Activated CD8-positive, alpha-beta memory T cell treated with anti-CD3 and anti-CD28 coated beads for 48 hours (primary cell): Measurements from ENCODE around the gene KRI1.

Experiments
- DNase-seq, 3 experiments: peaks; one replicate each; pipeline ENCODE4 v3.0.0-alpha.2; 2020; ENCODE audit warnings: low read depth in 2 of 3, low spot score in 2 of 3

Gene KRI1

DNA sequence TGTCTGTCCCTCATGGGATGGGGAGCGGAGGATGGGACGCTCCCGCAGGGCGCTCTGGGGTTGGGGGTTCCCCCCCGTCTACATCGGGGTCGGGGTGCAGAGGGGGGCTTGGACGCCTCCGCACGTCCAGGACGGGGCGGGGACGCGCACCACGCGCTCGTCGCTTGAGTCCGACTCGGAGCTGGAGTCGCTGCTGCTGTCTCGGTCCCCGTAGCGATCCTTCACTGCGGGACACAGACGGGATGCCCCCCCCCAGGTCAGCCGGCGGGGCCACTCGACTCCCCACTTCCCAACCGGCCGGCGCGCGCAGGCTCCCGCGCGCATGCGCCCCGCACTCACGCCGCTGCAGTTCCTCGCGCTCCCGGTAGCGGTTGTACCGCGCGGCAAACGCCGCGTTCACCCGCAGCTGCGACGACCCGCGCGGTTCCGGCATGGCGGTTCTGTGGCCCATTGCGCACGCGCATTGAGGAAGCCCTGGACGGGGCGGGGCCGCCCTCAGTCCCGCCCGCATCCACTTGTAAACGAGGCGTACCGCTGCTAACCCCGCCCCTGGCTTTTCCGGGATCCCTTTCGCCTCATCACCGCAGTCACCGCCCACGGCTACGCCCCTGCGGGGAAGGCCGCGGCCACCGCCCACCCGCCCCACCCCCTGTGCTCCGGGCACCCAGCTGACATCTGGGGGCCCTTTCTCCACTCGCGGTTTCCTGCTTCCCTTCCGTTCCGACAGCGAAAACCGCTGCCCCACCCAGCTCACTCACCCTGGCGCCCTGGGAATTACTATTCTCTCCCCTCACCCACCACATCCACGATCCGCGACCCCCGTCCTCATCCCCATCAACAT is at the start of gene KRI1:
TSS of gene KRI1 (minus strand) at position 444 of the 841 bp plus-strand sequence. CDS start at position 433, 11 bp downstream.
- peak; percentile 96 to 99 (median 98) for DNase-seq

DNA sequence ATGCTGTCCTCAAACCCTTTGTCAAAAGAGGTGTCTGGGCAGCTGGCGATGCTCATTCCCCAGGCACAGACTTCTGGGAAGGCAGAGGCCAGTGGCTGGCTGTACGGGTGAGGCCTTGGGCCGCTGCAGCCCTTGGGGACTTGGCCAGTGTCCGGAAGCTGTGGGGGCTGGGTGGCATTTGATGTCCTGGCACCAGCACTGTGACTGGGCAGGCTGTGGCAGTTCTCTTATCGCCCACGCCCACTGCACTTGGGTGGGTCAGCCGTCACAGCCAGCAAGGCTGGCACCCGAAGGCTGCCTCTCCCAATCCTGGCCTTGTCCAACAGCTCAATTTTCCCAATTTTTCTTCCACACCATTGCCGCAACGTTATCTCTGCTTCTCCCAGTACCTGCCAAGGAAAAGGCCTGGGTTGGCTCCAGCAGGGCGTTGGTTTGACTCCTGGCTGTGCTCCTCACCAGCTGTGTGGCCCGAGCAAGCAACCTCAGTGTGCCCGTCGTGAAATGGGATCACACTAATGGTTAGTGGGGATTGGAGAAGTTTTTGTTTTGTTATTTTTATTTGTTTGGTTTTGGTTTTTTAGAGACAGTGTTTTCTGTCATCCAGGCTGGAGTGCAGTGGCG is 46.8 kb upstream of the KRI1 start:
- no peak for DNase-seq

DNA sequence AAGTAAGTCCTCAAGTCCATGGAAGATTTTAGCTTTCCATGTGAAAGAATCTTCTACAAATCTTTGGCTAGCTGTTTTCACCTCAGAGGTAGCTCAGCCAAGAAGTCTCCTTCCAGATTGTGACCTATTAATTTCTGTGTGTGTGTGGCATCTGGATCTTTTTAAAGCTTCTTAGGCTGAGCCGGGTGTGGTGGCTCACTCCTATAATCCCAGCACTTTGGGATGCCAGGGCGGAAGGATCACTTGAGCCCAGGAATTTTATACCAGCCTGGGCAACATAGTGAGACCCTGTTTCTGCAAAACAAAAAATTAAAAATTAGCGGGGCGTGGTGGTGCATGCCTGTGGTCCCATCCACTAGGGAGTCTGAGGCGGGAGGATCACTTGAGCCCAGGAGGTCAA is 46.1 kb upstream of the KRI1 start:
- DNase-seq, result no peak

DNA sequence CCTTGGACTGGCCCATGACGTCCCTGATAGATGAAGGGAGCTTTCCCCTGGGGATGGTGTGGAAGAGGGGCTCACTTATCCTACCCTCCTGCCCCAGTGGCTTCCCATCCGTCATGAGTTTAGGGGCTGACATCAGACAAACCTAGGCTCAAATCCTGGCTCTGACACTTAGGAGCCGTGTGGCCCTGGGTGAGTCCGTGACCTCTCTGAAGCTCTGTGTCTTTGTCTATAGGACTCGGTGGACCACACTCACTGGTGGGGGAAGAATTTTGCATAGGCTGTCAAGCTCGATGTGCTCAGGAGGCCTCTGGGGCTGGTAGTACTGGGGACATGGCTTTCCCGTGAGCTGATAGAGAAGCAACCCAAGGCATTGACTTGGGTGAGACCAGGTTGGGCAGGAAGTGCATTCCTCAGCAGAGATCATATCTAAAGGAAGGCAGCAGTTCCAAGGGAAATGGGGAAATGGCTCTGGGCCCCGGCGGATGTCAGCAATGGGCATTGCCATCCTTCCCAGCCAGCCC is 38.7 kb upstream of the KRI1 start:
- no peak for DNase-seq

DNA sequence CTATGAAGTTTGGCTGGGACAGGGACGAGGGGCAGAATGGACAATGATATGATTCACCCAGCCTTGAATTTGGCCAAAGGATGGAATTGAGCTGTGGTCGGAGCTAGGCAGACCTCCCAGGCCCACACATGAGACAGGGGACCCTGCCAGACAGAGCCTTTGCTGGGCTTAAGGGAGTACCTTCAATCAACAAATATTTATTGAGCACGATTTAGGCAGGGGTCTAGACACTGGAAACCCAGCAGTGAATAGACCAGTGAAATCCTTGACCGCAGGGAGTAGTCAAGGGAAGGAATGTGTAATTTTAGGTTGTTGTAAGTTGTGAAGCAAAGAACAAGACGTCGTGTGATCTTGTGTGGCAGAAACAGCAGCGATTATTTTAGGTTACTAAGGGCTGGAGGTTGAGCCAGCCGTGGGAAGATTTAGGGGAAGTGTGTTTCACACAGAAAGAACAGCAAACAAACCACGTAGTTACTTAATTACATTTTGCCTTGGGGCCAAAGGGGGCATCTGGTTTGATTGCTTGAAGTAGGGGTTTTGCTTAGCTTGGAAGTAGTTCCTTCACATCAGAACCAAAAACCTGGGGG is 38.2 kb upstream of the KRI1 start:
- no peak for DNase-seq

DNA sequence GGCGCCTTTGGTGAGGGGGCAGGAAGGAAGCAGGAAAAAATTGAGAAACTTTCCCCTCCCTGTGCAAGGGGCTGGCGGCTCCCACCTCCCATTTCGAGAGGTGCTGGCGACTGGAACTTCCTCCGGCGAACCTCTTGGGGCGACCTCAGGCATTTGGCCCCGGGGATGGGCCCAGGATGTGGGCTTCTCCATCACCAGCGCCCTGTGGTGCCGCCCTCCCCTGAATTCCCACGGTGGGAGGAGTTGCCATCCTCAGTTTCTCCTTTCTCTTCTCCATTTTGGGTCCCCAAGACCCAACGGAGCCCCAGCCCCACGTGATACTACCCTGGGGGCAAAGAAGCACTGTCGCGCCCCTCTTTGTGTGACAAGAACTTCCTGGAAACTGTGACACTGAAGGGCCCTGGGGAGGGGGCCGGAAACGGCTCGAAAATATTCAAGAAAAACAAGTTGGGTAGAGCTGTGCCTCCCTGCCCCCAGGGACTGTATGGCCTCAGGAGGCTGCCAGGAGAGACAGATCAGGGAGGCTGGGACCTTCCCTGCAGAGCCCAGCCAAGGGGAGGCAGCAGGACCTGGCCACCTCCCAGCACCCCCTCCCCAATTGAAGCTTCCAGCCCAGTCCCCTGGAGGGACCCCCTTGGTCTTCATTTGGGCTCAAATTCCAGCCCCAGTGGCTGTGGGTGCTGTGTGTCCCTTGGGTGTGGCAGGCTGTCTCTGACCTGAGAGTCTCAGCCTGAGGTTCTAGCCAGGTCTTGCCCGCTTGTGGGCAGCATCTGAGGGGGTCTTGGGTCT is 37.5 kb upstream of the KRI1 start:
- peak; percentile 31 to 56 (median 32) for DNase-seq

DNA sequence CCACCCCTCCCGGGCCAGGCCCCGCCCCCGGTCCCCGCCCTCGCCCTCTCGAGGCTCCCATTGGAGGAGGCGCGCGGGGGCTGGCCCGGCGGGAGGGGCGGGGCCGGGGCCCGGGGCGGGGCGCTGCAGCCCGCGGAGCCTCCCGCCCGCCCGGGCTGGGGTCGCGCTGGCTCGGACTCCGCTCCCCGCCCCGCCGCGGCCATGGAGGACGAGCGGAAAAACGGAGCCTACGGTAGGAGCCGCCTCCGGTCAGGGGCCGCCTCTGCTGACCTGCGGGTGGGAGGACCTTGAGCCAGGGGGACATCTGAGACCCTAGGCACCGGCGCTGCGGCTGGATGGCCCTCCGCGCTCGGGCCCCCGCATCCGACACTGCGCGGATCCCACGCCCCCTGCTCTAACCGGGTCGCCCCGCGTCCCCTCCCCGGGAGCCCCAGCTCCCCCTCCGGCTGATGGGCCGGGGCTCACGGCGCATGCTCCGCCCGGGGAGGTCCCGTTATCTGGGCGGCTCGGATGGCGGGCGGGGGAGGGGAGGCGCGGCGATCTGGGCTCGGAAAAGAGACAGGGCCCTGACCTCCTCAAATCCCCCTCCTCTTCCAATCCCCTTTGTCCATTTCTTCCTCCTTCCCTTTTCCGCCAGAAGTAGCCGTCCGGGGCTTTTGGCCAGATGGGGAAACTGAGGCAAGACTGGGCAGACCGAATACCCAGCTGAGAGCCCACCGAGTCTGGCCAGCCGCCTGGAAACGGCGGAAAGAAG is 36.7 kb upstream of the KRI1 start:
- peak; percentile 75 to 86 (median 77) for DNase-seq

DNA sequence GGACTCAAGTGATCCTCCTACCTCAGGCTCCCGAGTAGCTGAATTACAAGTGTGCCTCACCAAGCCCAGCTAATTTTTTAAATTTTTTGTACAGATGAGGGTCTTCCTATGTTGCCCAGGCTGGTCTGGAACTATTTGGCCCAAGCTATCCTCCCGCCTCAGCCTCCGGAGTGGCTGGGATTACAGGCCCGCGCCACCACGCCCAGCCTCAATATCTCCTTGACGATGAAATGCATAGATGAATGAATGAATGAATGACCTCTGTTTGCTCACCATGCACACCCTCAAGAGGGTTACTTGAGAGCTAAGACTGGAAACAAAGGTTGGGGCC is 36.2 kb upstream of the KRI1 start:
- DNase-seq, result no peak

DNA sequence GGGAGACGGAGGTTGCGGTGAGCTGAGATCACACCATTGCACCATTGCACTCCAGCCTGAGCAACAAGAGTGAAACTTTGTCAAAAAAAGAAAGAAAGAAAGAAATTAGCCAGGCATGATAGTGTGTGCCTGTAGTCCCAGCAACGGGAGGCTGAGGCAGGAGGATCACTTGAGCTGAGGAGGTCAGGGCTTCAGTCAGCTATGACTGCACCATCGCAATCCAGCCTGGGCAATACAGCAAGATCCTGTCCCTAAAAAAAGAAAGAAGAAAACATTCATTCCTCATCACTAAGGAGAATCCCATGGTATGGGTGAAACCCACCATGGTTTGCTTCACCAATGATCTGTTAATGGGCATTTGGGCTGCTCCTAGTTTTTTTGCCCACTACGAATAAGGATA is 34.3 kb upstream of the KRI1 start:
- DNase-seq, result no peak

DNA sequence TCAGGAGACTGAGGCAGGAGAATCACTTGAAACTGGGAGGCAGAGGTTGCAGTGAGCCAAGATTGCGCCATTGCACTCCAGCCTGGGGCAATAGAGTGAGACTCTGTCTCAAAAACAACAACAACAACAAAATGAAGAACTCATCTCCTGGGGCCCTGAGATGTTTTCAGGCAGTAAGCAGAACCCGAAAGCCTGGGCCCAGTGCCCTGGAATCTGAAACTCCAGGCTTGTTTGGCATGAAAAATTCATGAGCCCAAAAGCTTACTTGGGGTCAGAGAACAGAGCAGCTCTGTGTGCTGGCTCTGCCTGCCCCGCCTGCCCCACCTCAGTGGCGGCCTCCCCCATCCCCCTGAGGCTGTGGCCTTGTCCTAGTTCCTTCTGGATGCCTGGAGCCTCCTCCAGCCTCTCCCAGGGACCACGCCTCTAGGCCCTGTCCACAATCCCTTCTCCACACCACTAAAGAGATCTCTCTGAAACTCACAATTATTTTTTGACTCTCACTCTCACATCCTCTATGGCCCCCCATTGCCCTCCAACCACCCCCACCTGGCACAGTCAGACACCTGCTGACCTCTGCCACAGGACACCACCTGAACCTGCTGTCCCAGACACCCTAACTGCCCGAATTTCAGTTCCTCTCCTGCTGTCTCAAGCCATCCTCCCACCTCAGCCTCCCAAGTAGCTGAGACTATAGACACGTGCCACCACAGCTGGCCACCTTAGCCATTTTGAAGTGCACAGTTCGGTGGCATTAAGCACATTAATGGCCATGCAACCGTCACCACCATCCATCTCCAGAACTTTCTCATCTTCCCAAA is 28.2 kb upstream of the KRI1 start:
- no peak for DNase-seq

DNA sequence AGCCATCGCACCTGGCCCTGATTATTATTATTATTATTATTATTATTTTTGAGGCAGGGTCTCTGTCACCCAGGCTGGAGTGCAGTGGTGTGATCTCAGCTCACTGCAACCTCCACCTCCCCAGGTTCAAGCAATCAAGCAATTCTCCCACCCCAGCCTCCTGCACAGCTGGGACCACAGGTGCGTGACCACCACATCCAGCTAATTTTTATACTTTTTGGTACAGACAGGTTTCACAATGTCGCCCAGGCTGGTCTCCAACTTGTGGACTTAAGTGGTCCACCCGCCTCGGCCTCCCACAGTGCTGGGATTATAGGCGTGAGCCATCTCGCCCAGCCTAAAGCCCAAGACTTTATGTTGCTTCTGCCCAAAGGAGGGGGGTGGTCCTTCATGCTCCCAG is 27.3 kb upstream of the KRI1 start:
- DNase-seq, result no peak

DNA sequence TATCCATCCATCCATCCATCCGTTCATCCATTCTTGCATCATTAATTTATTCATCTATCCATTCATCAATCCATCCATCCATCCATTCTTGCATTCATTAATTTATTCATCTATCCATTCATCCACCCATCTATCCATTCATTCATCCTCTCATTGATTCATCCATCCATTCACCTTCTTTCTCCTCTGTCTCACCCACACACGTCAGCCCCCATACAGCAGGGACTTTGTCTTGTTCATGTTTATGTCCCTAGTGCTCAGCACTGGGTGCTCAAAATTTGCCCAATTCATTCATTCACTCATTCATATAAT is 22.0 kb upstream of the KRI1 start:
- no peak for DNase-seq

DNA sequence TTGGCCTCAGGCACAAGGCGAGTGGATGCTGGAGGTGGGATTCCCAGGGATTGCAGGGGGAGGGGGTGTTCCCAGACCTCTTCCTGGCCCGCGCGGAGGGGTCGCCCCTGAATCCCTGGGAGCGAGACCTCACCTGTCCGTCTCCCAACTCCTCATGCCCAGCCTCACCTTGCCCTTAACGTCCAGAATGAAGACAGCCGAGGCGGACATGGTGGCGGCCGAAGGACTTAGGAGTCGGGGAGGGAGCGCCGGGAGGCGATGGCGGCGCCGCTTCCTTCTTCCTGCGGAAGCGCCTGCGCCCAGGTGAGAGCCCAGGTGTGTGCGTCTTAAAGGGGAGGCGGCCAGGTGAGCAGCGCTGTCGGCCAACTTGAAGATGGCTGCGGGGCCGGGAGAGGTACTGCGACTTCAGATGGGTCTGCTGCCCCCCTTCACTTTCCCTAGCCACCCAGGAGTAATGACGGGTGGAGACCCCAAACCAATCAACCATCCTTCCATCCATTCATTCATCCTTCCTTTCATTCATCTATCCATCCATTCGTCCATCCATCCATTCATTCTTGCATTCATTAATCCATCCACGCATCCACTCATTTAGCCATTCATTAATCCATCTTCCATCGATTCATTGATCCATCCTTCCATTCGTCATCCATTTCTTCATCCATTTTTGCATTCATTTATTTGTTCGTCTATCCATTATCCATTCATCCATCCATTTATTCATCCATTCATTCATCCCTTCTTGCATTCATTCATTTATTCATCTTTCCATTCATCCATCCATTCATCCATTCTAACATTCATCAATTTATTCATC is 21.4 kb upstream of the KRI1 start, which contains the start of gene AP1M2:
TSS of gene AP1M2 (minus strand) at position 291 of the 817 bp plus-strand sequence. CDS start at position 210, 81 bp downstream.
- no peak for DNase-seq

DNA sequence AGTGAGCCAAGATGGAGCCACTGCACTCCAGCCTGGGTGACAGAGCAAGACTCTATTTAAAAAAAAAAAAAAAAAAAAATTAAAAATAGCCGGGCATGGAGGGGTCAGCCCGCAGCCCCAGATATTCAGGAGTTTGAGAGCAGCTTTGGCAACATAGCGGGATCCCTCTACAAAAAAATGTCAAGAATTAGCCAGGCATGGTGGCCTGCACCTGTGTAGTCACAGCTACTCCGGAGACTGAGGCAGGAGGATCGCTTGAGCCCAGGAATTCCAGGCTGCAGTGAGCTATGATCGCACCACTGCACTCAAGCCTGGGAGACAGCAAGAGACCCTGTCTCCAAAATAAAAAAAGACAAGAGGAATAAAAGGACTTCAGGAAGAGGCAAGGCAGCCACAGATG is 20.6 kb upstream of the KRI1 start:
- no peak for DNase-seq

DNA sequence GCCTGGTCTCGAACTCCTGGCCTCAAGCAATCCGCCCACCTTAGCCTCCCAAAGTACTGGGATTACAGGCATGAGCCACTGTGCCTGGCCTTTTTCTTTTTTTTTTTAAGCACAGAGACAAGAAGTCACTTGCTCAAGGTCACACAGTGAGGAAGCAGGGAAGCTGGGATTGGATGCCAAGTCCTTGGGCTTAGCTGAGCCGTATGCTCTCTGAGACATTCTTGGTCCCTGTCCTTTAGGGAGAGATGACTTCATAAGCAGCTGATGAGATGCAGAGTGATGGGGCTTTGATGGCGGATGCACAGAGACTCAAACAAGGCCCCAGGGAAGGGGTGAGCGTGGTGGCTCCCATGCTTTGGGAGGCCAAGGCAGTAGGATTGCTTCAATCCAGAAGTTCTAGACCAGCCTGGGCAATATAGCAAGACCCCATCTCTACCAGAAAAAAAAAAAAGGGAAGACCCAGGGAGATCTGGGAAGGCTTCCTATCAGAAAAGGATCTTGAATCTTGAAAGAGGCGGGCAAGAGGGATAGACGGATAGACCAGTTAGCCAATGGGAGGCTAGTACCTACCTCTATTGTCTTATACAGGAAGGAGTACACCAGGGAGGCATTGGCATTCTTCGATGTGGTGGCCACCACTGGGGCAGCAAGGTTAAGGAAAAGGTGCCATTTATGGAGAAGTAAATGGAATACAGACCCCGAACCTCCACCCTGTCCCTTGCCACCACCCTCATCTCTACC is 17.4 kb upstream of the KRI1 start:
- no peak for DNase-seq

DNA sequence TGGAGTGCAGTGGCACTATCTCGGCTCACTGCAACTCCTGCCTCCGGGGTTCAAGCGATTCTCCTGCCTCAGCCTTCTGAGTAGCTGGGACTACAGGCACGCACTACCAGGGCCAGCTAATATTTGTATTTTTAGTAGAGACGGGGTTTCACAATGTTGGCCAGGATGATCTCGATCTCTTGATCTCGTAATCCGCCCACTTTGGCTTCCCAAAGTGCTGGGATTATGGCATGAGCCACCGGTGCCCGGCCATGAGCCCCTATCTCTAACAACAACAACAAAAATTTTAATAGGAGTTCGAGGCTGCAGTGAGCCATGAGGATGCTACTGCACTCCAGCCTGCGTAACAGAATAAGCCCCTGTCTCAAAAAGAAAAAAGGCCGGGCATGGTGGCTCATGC is 16.3 kb upstream of the KRI1 start:
- no peak for DNase-seq

DNA sequence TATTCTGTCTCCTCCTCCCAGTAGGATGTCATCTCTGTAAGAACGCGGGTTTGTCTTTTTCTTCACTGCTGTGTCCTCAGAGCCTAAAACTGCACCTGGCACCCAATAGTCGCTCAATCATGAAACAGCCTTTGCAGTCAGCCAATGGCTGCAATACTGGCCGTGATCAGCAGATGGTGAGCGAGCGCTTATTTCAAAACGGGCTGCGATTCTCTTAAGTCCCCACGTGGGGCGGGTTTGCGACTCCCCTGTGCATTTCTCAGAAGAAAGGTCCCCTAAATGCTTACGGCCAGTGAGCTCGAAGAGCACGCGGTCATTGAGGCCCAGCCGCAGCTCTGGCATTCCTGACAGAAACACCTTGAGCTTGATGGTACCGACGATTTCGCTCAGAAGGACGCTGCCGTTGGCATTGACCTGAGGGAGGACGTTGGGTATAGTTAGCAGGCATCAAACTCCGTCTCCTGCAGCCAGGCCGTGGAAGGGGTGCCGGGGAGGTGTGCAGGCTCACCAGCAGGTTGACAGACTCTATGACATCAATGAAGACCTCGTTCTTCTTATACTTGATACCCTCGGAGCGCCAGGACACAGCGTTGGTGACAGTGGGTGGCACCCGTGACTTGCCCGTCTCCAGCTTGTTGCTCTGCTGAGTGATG is 15.3 kb upstream of the KRI1 start:
- DNase-seq, result peak; percentile 65 to 86 (median 79)

DNA sequence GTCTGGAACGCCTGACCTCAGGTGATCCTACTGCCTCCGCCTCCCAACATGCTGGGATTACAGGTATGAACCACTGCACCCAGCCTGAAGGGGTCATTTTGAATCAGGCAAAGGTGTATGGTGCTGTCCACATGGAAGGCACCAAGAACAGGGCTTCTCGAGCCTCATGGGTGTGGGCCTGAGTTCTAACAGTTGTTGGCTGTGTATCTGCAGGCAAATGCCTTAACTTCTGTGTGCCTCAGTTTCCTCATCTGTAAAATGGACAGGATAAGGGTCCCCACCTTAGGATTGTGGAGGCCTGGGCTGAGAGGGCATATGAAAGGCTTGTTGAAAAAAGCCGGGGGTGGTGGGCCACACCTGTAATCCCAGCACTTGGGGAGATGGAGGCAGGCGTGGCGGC is 12.1 kb upstream of the KRI1 start:
- DNase-seq, result no peak
